Parathyroid adenoma (tissue), 2 donors: ENCODE measurements around the gene NAT14.
A peak's percentile ranks its signal among the peaks of the same experiment; 100 is the strongest.

Experiments
- H2AFZ ChIP-seq: fragments of 300-600 bp; sonication (generic); one replicate; pipeline ENCODE4 v1.7.0; 2017; ENCODE audit warnings: antibody characterized with exemption, mild to moderate bottlenecking
- H3K27ac ChIP-seq: fragments of 300-600 bp; sonication (generic); one replicate; pipeline ENCODE4 v1.7.0; 2017
- H3K27me3 ChIP-seq: fragments of 300-600 bp; sonication (generic); one replicate; pipeline ENCODE4 v1.7.0; 2017; ENCODE audit warnings: low read length; ENCODE audit not compliant: control insufficient read depth, insufficient read depth
- H3K36me3 ChIP-seq: fragments of 300-600 bp; sonication (generic); one replicate; pipeline ENCODE4 v1.7.0; 2017; ENCODE audit warnings: low read length; ENCODE audit not compliant: control insufficient read depth, insufficient read depth
- H3K4me1 ChIP-seq: fragments of 300-600 bp; sonication (generic); one replicate; pipeline ENCODE4 v1.7.0; 2017; ENCODE audit warnings: control low read depth
- H3K4me2 ChIP-seq: fragments of 300-600 bp; sonication (generic); one replicate; pipeline ENCODE4 v1.7.0; 2017; ENCODE audit warnings: low read length
- H3K4me3 ChIP-seq: fragments of 300-600 bp; sonication (generic); one replicate; pipeline ENCODE4 v1.7.0; 2017; ENCODE audit warnings: low read depth, low read length
- H3K79me2 ChIP-seq: fragments of 300-600 bp; sonication (generic); one replicate; pipeline ENCODE4 v1.7.0; 2017; ENCODE audit warnings: control low read depth
- H3K9ac ChIP-seq: fragments of 300-600 bp; sonication (generic); one replicate; pipeline ENCODE4 v1.7.0; 2017; ENCODE audit warnings: mild to moderate bottlenecking
- H3K9me3 ChIP-seq: fragments of 300-600 bp; sonication (generic); one replicate; pipeline ENCODE4 v1.7.0; 2017; ENCODE audit warnings: low read length; ENCODE audit not compliant: control insufficient read depth
- CTCF ChIP-seq: fragments of 300-600 bp; sonication (generic); IDR thresholded peaks from one replicate; pipeline ENCODE4 v1.7.0; 2017; ENCODE audit warnings: antibody characterized with exemption, mild to moderate bottlenecking
- donor health status: primary hyperparathyroidism.

Gene NAT14

DNA sequence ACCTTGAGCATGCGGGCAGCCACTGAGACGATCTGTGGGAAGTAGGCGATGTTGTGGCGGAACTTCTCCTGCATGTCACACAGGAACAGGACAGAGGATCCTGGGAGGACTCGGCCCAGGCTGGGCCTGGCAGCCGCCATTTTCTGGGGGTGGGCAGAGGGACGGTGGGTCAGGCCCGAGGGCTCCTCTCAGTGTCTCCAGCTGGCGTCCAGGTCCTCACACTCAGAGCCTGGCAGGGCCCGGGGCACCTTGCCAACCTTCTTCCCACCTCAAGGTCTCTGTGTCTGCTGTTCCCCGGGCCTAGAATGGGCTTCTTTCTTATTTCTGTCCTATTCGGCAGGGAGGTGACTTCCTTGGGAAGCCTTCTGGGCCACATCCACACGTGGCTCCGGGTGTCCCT lies 28.6 kb upstream of the NAT14 start:
- no peak overlapping the region for H3K4me2 ChIP-seq
- no peak overlapping the region for H3K9ac ChIP-seq
- H3K9me3 ChIP-seq: no peaks in the 10 kb centered on the region
- no peaks in the 10 kb centered on the region for H3K36me3 ChIP-seq
- H2AFZ ChIP-seq: no peak overlapping the region
- TF ChIP-seq CTCF: no peak
- no peak overlapping the region for H3K4me3 ChIP-seq
- H3K27me3 ChIP-seq: peaks cover 3% of the 10 kb centered on the region
- no peaks in the 10 kb centered on the region for H3K79me2 ChIP-seq
- H3K27ac ChIP-seq: no peak overlapping the region
- peaks cover 13% of the 10 kb centered on the region for H3K4me1 ChIP-seq

GRCh38 chr19:55457683-55458457 lies 27.1 kb upstream of the NAT14 start:
- H3K79me2 ChIP-seq: no peaks in the 10 kb centered on the region
- H3K36me3 ChIP-seq: no peaks in the 10 kb centered on the region
- no peak overlapping the region for H3K4me3 ChIP-seq
- no peak overlapping the region for H3K4me2 ChIP-seq
- no peak for TF ChIP-seq CTCF
- no peak overlapping the region for H3K27ac ChIP-seq
- no peak overlapping the region for H2AFZ ChIP-seq
- H3K4me1 ChIP-seq: peaks cover 4% of the 10 kb centered on the region
- no peaks in the 10 kb centered on the region for H3K27me3 ChIP-seq
- no peak overlapping the region for H3K9ac ChIP-seq
- no peaks in the 10 kb centered on the region for H3K9me3 ChIP-seq

DNA sequence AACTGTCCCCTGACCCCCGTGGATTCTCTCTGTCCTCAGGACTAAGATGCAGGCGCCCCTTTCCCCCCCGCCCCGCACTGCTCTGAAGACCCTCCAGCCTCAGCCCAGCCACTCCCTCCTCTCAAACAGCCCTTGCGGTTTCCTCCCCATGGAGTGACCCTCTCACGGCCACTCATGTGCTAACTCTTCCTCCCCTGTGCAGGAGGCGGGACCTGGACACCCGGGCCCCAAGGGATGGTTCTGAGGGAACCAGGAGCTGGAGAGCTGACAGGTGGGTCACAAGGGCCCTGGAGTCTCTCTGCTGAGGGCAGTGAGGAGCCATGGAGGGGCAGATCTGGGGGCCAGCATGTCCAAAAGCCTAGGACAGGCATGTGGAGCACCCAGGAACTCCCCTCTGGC lies 25.4 kb upstream of the NAT14 start:
- Histone ChIP-seq H3K9me3 (no peaks in the 10 kb centered on the region), H2AFZ (no peak overlapping the region), H3K4me1 (peaks cover 4% of the 10 kb centered on the region), H3K27me3 (no peaks in the 10 kb centered on the region), H3K79me2 (no peaks in the 10 kb centered on the region), H3K36me3 (no peaks in the 10 kb centered on the region), H3K4me3 (no peak overlapping the region), H3K27ac (peak overlapping the region; percentile 96), H3K9ac (no peak overlapping the region), H3K4me2 (peak overlapping the region; percentile 87)
- no peak for TF ChIP-seq CTCF

GRCh38 chr19:55459950-55460657 lies 24.9 kb upstream of the NAT14 start:
- Histone ChIP-seq H2AFZ (peak overlapping the region; percentile 77), H3K4me3 (peak overlapping the region; percentile 84)

More at GRCh38 chr19:55459950-55460657, 24.9 kb upstream of the NAT14 start:
- Histone ChIP-seq H3K4me1 (peaks cover 4% of the 10 kb centered on the region), H3K4me2 (peak overlapping the region; percentile 87), H3K27me3 (no peaks in the 10 kb centered on the region), H3K27ac (peak overlapping the region; percentile 96), H3K9me3 (no peaks in the 10 kb centered on the region), H3K9ac (no peak overlapping the region), H3K36me3 (no peaks in the 10 kb centered on the region), H3K79me2 (no peaks in the 10 kb centered on the region)
- no peak for TF ChIP-seq CTCF
